ENCODE measurements around the gene PKN3.

Gene PKN3

DNA sequence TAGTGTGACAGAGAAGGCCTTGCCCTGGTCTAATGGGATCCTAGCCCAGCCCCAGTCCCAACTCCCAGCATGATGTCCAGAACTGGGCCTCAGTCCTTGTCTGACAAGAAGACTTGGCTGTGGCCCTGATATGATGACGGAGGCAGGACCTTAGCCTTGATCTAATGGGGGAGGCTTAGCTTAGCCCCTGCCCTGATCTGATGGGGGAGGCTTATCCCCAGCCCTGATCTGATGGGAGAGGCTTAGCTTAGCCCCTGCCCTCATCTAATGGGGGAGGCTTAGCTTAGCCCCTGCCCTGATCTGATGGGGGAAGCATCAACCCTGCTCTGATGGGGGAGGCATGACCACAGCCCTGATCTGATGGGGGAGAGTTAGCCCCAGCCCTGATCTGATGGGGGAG, 3.7 kb downstream of the PKN3 start:
- H3K36me3 ChIP-seq (ENCODE audit: control insufficient read depth, insufficient read depth, low read length), result no peaks in the 10 kb centered on the region
- TF ChIP-seq, protein P1, sequence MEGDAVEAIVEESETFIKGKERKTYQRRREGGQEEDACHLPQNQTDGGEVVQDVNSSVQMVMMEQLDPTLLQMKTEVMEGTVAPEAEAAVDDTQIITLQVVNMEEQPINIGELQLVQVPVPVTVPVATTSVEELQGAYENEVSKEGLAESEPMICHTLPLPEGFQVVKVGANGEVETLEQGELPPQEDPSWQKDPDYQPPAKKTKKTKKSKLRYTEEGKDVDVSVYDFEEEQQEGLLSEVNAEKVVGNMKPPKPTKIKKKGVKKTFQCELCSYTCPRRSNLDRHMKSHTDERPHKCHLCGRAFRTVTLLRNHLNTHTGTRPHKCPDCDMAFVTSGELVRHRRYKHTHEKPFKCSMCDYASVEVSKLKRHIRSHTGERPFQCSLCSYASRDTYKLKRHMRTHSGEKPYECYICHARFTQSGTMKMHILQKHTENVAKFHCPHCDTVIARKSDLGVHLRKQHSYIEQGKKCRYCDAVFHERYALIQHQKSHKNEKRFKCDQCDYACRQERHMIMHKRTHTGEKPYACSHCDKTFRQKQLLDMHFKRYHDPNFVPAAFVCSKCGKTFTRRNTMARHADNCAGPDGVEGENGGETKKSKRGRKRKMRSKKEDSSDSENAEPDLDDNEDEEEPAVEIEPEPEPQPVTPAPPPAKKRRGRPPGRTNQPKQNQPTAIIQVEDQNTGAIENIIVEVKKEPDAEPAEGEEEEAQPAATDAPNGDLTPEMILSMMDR (IDR thresholded peaks at IDR 0.05; ENCODE audit: insufficient read depth, low read length, poor library complexity, severe bottlenecking), result no peak
- DNase-seq (ENCODE audit: extremely low read depth, insufficient read length), result no peak
- no peak overlapping the region for H3K4me3 ChIP-seq (replicated peaks; ENCODE audit: low read depth, low read length)
- H3K27me3 ChIP-seq (replicated peaks; ENCODE audit: control insufficient read depth, insufficient read depth, low read length), result no peaks in the 10 kb centered on the region

- Histone ChIP-seq H3K36me3 (ENCODE audit: control insufficient read depth, insufficient read depth, low read length) (no peaks in the 10 kb centered on the region), H3K27me3 (replicated peaks; ENCODE audit: control insufficient read depth, insufficient read depth, low read length) (no peaks in the 10 kb centered on the region), H3K4me3 (replicated peaks; ENCODE audit: low read depth, low read length) (no peak overlapping the region)
- TF ChIP-seq, protein P1 (IDR thresholded peaks at IDR 0.05; ENCODE audit: insufficient read depth, low read length, poor library complexity, severe bottlenecking), result no peak
- no peak for DNase-seq (ENCODE audit: extremely low read depth, insufficient read length)
Measured at GRCh38 chr9:128706671-128707381, 4.5 kb downstream of the PKN3 start.

- no peak overlapping the region for H3K4me3 ChIP-seq (replicated peaks; ENCODE audit: low read depth, low read length)
- TF ChIP-seq, protein P1 (IDR thresholded peaks at IDR 0.05; ENCODE audit: insufficient read depth, low read length, poor library complexity, severe bottlenecking), result no peak
- DNase-seq (ENCODE audit: extremely low read depth, insufficient read length), result no peak
- no peaks in the 10 kb centered on the region for H3K27me3 ChIP-seq (replicated peaks; ENCODE audit: control insufficient read depth, insufficient read depth, low read length)
- no peaks in the 10 kb centered on the region for H3K36me3 ChIP-seq (ENCODE audit: control insufficient read depth, insufficient read depth, low read length)
Measured at GRCh38 chr9:128707446-128707845, 5.1 kb downstream of the PKN3 start.

- H3K4me3 ChIP-seq (replicated peaks; ENCODE audit: low read depth, low read length), result no peak overlapping the region
- DNase-seq (ENCODE audit: extremely low read depth, insufficient read length), result no peak
- no peaks in the 10 kb centered on the region for H3K27me3 ChIP-seq (replicated peaks; ENCODE audit: control insufficient read depth, insufficient read depth, low read length)
- TF ChIP-seq, protein P1 (IDR thresholded peaks at IDR 0.05; ENCODE audit: insufficient read depth, low read length, poor library complexity, severe bottlenecking), result no peak
- H3K36me3 ChIP-seq (ENCODE audit: control insufficient read depth, insufficient read depth, low read length), result no peaks in the 10 kb centered on the region
Measured at GRCh38 chr9:128712451-128713410, 10.4 kb downstream of the PKN3 start.

DNA sequence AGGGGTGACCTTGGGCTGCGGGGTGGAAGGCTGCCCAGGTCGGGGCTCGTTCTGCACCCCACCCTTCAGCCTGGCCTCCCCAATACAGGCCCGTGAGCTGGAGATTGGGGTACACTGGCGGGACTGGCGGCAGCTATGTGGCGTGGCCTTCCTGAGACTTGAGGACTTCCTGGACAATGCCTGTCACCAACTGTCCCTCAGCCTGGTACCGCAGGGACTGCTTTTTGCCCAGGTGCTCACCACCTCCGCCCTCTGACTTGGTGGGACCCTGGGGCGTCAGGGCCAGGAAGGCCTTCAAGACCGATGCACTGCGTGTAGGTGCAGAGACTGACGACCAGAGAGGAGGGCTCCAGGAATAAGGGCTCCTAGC, 11.1 kb downstream of the PKN3 start:
- no peak for DNase-seq (ENCODE audit: extremely low read depth, insufficient read length)

More for the DNA sequence above, 11.1 kb downstream of the PKN3 start:
- H3K4me3 ChIP-seq (replicated peaks; ENCODE audit: low read depth, low read length), result no peak overlapping the region
- no peaks in the 10 kb centered on the region for H3K27me3 ChIP-seq (replicated peaks; ENCODE audit: control insufficient read depth, insufficient read depth, low read length)
- TF ChIP-seq, protein P1 (IDR thresholded peaks at IDR 0.05; ENCODE audit: insufficient read depth, low read length, poor library complexity, severe bottlenecking), result no peak
- H3K36me3 ChIP-seq (ENCODE audit: control insufficient read depth, insufficient read depth, low read length), result no peaks in the 10 kb centered on the region

All from GM06990 (cell line).